ENCODE measurements around the gene TACC2.

Gene TACC2

DNA sequence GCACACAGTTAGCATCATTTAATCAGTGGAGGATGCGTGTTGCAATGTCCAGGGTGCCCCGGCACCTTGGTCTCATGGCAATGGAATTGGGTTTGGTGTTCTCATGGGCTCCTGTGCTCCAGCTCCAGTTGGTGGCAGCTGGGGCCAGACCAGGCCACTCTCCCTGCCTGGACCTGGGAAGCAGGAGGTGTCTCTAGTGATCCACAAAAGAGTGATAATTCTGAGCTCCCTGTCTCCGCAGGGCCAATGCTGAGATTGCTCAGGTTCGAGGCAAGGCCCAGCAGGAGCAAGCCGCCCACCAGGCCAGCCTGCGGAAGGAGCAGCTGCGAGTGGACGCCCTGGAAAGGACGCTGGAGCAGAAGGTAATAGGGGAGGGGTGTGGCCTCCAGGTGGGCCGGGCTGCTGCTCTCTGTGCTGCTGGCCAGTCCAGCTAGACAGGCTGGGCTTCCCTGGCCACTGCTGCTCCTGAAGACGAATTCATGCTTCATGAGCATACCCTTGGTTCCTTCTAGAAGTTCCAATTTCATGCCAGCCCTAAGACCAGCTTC, 260.4 kb downstream of the TACC2 start:
- no peak for DNase-seq (ENCODE audit: low read depth)

DNA sequence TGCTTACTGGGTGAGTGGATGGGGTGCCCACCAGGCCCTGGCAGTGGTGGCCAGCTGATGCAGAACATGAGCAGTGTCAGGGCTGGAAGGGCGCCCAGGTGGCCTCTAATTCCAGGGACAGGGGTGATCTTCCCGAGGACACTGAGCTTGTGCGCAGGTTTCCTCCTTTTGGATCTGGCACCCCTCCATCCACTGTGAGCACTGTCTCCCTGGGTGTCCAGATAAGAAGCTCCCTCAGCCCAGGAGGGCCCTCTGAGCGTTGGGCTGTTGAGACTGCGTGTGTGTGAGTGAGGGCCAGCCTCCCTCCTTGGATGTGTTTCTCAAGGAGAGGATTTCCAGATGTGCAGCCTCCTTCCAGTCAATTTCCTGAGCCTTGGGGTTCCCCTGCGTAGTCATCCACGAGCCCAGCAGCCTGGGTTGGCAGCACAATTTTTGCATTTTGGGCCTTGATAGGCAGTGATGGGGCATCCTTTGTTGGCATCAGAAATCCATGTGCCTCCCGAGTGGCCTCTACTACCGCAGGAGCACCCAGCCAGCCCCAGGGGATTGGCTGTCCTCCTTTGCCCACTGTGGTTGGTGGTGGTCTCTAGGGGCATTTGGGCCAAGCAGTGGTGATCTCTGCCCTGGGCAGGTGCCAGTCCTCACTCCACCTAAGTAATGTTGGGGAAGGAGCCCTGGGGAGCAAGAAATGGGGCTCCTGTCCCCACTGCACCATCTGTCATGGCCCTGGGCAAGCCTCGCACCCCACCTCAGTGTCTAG, 261.2 kb downstream of the TACC2 start:
- DNase-seq (ENCODE audit: low read depth): no peak

DNA sequence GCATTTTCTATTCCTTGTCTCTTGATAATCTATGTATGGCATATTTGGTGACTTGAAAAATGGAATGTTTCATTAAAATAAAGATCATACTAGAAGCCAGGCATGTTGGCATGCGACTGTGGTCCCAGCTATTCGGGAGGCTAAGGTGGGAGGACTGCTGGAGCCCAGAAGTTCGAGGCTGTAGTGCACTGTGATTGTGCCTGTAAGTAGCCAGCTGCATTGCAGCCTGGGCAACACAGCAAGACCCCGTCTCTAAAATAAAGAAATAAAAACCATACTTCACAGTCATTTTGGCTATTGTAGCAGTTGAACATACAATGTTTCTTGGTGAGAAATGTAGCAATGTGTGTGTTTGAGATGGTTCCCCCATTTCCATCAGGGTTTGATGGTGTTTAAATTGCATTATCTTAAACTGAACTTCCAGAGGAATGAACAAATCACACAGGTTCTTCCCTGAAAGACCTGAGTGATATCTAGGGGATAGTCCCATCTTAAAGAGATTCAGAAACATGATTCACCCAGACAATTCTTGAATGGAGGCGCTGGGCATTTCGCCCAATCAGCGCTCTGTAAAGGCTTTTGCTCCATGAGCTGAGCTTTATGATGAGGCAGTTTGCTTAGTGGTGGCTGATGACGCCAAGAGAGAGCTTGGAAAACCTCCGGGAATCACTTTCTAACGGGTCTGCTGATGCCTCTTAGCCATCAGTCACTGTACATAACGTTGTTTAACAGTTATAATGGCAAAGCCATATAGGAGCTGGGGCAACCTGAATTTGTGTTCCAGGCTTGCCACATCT, 262.7 kb downstream of the TACC2 start:
- DNase-seq (ENCODE audit: low read depth): no peak

DNA sequence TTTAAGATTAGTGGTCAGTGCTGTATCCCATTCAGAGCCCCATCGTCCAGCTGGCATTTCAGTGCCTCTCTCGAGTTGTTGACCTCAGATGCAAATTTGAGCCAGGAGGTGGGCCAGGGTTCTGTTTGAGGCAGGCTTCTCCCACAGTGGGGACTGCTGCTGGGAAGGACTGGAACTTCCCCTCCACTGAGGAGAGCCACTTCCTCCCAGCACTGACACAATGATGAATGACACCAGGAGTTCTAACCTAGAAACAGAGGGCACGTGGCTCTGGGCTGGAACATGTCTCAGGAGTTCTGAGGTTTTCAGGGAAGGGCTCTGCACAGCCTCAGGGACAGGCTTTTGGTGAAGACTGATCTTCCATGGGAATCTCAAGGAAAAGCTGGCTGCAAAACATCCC, 263.8 kb downstream of the TACC2 start:
- DNase-seq (ENCODE audit: low read depth): peak; percentile 80

DNA sequence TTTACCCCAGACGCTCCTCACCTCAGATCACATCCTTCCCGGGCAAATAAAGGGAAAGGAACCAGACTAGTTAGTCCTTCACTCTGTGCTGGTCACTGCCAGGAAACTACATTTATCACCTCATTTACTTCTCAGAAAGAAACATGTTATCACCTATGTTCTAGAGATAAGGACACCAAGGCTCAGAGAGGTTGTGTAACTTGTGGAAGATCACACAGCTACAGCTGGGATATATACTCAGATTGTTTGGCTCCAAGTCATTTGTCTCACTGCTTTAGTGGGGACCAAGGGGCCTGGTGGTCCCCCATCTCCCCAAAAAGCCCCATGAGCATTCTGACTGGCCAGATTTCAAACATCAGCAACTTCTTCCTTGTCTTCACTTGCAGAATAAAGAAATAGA, 264.6 kb downstream of the TACC2 start:
- DNase-seq (ENCODE audit: low read depth): no peak

DNA sequence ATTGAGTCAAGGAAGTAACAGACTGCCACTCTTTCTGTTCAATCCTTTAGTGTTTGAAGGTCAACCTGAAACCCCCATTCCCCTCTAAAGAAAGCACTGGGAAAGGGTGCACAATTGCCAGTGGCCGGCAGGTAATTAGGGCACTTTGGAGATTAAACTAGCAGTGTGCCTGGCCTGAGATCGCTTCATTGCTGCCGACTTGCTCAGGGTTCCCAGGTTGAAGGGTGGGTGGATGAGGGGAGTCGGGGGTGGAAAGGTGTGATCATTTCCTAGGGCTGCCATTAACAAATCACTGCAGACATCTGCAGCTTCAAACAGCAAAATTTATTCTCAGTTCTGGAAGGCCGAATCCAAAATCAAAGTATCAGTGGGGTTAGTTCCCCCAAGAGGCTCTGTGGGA, 265.9 kb downstream of the TACC2 start:
- no peak for DNase-seq (ENCODE audit: low read depth)

DNA sequence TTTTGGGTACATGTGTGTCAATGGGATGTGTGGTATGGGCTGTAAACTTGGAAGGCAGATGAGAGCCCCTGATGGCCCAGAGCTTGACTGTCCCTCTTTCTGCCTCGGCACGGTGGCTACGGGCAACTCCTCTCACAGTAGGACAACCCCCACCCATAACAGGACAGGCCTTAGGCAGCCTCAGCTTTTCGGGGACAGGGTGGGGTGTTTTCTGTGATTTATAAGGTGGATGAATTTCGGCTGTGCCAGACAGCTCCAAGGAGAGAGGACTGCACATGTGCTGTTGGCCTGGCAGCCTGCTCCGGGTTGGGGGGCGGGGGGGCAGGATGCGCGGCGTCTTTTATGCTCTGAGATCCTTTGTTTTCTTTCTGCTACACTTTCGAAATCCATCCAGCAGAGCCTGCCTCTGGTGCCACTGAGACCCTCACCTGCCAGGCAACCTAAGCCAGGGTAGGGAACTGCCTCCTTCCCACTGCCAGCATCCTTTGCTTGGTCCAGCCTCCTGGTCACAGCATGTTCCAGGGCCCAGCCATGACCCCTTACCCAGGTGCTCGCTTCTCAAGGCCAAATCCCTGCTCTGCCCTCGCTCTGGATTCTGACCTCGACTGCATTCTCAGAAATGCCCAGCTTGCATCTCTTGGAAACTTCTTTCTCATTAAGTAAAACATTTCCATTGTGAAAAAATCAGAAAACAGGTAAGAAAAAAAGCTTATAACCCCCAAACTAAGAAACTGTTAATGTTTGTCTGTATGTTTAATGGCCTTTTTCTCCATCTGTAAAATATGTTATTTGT, 266.7 kb downstream of the TACC2 start:
- DNase-seq (ENCODE audit: low read depth): no peak

DNA sequence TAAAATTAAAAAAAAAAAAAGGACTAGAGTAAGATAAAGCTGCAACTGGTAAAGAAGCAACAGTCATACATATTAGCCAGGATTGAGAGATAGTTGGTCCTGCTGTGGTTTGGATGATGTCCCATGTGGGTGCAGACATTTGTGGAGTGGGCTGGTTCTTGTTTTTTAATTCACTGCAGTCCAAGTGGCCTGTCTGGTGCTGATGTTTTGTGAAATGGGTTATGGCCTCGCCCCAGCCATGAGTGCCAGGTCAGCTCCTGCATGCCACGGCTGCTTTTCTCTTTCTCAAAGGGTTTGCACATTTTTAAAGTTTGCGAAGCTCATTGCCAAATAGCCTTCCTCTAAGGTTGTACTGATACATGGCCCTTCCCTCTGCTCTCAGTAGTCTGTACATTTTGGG, 268.1 kb downstream of the TACC2 start:
- DNase-seq (ENCODE audit: low read depth): no peak

DNA sequence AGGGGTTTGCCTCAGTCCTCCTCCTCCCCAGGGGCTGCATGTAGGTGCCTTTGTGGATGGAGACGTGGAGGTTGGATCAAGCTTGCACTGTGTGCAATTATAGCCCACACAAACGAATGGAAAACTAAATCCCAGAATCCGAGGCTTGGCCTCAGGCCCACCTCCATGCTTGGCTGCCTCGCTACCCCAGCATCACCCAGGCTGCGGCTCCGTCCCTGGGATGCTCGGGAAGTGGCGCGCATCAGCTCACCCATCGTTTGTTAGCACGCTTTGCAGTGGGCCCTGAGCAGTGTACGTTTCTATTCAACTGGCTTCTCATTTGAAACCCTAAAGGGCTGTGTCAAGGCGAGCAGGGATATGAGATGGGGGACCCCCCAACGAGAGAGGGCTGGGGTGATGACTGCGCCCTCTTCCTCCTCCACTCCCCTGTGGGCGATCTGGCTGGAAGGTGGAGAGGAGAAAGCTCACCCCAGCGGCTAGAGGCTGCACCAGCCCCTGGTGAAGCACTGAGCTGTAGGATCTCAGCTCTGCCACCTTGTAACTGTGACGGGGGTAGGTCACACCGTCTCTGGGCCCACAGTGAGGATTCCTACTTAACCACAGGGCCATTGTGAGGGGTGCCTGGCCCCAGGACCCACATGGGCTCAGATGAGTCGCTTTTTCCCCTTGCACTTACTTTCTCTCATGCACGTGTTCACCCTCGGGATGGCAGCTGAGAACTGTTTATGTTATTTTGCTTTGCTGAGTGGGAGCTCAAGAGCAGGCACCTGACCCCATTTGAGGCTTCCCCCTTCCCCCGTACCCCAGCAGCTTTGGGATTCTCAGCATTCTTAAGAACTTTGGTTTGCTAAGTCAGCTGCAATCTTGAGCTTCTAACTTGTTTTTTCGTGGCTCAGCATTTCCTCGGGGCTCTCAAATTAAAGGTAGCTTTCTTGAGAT, 269.4 kb downstream of the TACC2 start:
- peak; percentile 48 for DNase-seq (ENCODE audit: low read depth)

DNA sequence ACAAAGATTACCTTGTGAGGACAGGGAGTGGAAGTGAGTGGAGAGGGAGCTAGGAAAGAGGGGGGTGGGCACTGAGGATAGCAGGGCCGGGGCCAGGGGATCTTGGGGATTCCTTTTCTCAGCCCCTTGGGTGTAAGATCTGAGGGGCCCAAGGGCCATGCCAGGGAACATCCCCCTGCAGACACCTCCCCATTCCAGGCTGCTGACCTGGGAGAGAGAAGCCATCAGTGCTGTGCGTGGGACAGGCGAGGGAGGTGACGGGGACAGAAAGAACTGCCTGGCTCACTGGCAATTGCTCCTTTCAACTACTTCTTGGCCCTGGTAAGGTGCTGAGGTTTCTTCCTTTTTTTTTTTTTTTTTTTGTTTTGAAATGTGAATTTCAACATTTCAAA, 270.1 kb downstream of the TACC2 start:
- DNase-seq (ENCODE audit: low read depth): no peak

DNA sequence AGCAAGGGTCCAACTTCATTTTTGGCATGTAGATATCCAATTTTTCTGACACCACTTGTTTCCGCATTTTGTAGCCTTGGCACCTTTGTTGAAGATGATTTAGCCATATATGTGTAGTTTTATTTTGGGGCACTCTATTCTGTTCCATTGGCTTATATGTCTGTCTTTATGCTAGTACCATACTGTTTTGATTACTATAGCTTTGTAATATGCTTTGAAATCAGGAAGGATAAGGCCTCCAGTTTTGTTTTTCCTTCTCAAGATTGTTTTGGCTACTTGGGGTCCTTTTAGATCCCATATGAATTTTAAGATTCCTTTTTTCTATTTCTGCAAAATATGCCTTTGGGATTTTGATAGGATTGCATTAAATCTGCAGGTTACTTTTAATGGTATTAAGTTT, 272.6 kb downstream of the TACC2 start:
- no peak for DNase-seq (ENCODE audit: low read depth)

DNA sequence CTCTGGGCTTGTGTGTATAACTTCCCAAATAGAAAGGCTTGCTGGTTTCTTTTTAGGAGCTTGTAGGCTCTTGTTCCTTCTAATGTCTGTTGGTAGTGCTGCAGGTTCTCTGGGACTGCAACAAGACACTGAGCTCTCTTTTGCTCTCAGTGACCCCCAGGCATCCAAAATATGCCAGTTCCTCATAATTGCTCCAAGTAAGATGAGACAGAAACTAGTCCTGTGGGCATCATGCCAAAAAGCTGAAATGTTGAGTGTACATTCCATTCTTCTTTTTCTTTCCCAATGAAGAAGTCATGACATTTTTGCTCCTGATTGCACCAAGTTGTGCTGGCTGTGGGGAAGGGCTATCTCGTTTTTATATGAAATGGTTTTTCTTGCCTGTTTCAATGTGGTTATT, 275.0 kb downstream of the TACC2 start:
- peak; percentile 89 for DNase-seq (ENCODE audit: low read depth)

DNA sequence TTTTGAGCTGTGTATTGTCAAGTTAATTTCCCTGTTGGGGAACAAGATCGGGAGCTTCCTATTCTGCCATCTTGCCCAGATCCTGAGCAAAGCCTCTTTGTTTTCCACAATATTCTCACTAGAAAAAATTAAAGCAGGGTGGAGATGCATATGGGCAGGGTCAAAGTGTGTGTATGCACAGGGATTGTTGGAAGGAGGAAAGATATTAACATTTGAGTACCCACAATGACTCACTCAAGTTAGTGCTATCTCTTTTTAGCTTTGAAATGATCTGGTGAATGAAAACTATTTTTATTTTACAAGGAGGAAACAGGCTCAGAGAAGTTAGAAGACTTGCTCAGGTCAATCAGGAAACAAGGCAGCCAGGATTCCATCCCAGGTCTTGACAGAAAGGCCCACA, 275.5 kb downstream of the TACC2 start:
- peak; percentile 58 for DNase-seq (ENCODE audit: low read depth)

DNA sequence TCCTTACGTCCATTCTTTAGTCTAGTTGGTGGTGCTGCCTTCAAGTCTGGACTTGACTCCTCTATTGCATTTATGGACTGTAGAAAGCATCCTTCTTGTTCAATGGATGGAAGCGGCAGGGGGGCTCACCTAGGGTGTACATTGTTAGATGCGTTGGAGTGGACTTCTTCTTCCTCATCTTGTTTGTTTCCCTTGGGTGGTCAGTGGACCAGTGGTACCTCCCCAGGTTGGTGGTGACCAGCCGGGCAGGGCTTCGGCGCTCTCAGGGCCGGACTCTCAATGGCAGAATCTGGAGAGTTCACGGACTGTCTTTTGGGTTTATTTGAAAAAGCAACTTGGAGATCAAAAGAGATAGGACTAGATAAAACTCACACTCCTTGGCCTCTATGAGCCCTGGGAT, 276.0 kb downstream of the TACC2 start:
- DNase-seq (ENCODE audit: low read depth): no peak

DNA sequence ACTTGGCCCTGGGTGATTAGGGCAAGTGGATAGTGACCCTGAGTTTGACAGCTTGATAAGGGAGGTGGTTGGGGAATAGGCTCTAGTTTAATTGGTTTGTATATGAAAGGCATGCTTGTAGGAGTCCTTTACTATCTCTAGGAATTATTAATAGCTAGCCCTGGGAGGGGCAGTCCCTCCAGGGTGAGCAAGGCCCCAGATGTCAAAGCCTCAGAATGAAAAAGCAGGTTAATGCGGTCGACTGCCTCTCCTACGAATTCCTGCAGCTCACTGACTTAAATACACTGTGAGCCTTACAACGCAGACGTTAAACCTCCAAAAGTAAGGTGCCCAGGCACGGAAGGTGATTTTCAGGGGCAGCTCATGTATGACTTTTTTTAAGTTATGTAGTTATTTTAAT, 276.9 kb downstream of the TACC2 start:
- DNase-seq (ENCODE audit: low read depth): peak; percentile 62

DNA sequence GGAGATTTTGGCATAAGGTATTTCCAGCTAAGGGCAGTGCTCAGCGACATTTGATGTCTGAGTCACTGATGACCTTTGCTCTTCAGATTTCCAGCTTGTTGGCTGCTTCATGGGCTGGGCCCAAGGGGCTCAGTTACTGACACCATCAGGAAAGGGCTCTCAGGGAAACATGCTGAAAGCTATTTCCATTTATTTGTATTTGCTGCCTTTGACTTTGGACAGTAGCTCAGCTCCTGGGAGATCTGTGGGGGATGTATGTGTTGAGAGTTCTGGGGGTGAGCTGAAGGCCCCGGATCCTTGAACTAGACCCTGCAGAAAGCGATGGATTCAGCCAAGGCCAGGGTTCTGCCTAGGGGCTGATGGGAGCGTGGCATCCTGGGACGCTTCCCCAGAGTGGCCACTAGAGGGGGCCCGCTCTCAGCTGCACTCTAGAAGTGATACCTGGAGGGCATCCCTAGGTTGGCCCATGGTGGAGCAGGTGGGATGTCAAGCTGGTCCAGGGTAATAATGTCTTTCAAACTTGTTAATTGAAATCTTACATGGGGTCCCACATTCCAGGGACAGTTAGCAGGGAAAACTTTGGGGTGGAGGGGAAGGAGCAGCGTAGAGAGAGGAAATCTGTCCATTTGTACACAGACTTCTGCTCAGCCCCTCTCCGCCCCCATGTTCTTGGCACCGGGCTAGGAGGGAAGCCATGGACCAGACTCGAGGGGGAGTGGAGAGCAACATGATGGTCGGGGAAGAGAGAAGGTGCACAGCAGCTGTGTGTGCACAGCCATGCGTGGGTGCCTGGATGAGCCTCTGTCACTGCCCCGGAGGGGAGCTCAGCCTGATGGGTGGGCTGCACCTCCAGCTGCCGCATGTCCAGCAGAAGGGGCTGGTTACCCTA, 279.1 kb downstream of the TACC2 start:
- peak; percentile 20 for DNase-seq (ENCODE audit: low read depth)

DNA sequence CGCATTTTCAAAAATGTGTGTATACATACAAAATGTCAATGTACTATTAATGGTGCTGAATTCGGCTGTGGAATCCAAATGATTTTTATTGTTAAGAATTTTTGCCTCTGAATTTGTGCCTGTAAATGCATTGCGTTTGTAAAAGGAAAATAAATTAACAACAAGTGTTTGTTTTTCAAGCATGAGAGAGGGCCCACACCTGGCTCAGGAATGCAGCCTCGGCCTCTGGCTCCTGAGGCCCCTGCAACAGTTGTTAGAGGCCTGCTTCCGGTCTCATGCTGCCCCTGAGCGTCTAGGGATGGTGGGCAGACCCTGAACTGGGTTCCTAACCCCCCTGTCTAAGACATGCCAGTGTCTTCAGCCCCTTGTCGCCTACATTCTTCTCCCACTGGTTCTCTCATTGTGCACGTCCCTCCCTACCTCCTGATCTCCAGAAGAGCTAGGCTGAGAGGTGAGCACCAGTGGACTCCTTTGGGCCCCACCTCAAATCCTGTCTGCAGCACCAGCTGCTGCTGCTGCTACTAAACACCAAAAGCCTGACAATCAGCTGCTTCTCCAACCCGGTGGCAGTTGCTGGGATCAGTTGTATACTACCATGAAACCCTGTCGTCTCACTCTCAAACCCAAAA, 280.2 kb downstream of the TACC2 start:
- DNase-seq (ENCODE audit: low read depth): no peak

DNA sequence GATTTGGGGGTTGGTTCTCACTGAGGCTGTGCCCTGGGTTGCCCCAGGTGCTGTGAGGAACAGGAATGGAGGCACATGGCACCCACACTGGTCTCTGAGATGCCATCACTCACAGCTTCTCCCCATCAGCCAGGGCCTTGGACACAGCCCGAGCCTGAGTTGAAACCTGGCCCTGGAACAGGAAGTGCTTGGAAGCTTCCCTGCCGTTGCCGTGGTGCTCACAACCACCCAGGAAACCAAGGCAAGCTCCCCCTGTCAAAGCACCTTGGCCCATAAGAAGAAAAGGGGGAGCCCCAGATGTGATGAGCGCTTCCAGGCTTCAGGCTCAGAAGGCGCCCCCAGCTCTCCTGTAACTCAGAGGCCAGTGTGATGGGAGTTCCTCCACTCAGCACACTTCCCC, 282.1 kb downstream of the TACC2 start, which contains the start of gene BTBD16:
Gene BTBD16 (plus strand): TSS at position 221 of the 400 bp plus-strand sequence. CDS start 3,786 bp downstream, outside the sequence.
- DNase-seq (ENCODE audit: low read depth): no peak

DNA sequence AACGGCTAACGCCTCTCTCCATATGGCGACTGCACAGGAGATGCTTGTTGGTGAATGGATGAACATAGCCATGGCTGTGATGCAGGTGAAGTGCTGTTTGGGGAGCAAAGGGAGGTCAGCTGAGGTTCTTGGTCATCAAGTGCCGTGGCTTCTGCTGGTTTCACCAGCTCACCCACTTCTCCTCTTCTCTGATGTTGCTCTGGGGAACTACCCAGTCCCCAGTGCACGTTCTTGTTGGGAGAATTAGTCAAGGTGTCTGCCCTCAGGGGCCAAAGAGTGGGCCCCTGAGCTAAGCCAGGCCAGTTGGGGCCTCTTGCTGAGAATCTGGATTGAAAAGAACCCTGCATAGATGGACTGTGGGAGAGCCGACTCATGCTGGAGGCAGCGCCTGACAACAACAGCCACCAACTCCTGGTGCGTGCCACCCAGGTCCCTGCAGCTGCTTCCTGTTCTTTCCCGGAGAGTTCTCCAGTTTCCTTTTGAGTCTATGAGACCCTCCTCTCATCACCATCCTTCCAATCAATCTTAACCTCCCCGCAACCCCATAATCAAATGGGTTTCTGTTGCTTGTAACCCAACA, 285.1 kb downstream of the TACC2 start:
- DNase-seq (ENCODE audit: low read depth): no peak

All from amniotic epithelial cell (primary cell).